HS-27A (cell line): Measurements from ENCODE around the gene NEO1.

ENCODE experiments used
- DNase-seq: peaks from one replicate; pipeline ENCODE4 v3.0.0-alpha.2; 2012; ENCODE audit warnings: low read depth, missing footprints

The NEO1 gene

GRCh38 chr15:73078722-73079121, 26.5 kb downstream of the NEO1 start:
- DNase-seq: peak; percentile 38

GRCh38 chr15:73079565-73079964, 27.3 kb downstream of the NEO1 start:
- DNase-seq: no peak

- peak; percentile 42 for DNase-seq
Observed at GRCh38 chr15:73081321-73081958, 29.2 kb downstream of the NEO1 start.

GRCh38 chr15:73082812-73083211, 30.5 kb downstream of the NEO1 start:
- DNase-seq: no peak

GRCh38 chr15:73087098-73087497, 34.8 kb downstream of the NEO1 start:
- no peak for DNase-seq

GRCh38 chr15:73105064-73105463, 52.8 kb downstream of the NEO1 start:
- no peak for DNase-seq

- DNase-seq: no peak
Observed at GRCh38 chr15:73108676-73109075, 56.4 kb downstream of the NEO1 start.

GRCh38 chr15:73109765-73110164, 57.5 kb downstream of the NEO1 start:
- no peak for DNase-seq

- DNase-seq: no peak
Observed at GRCh38 chr15:73110201-73110600, 57.9 kb downstream of the NEO1 start.

GRCh38 chr15:73114064-73114463, 61.8 kb downstream of the NEO1 start:
- DNase-seq: no peak

GRCh38 chr15:73116164-73116563, 63.9 kb downstream of the NEO1 start:
- DNase-seq: no peak

- DNase-seq: no peak
Observed at GRCh38 chr15:73118055-73118454, 65.8 kb downstream of the NEO1 start.

- DNase-seq: no peak
Observed at GRCh38 chr15:73119478-73119877, 67.2 kb downstream of the NEO1 start.

GRCh38 chr15:73120269-73120668, 68.0 kb downstream of the NEO1 start:
- DNase-seq: no peak

- no peak for DNase-seq
Observed at GRCh38 chr15:73125219-73125618, 73.0 kb downstream of the NEO1 start.

GRCh38 chr15:73127302-73127936, 75.2 kb downstream of the NEO1 start:
- peak; percentile 7 for DNase-seq

GRCh38 chr15:73130830-73131229, 78.6 kb downstream of the NEO1 start:
- no peak for DNase-seq

- DNase-seq: no peak
Observed at GRCh38 chr15:73134196-73134595, 81.9 kb downstream of the NEO1 start.

- DNase-seq: no peak
Observed at GRCh38 chr15:73139041-73139743, 86.9 kb downstream of the NEO1 start.

- no peak for DNase-seq
Observed at GRCh38 chr15:73139744-73140553, 87.7 kb downstream of the NEO1 start.

GRCh38 chr15:73141216-73141900, 89.1 kb downstream of the NEO1 start:
- DNase-seq: no peak
